Body of pancreas (tissue), 4 donors: Measurements from ENCODE around the gene CRIM1. TPM values are rescaled to one million over a fixed set of nuclear protein-coding genes. Genes with fewer than 3 reads are reported as not detected.

ENCODE experiments used
- ATAC-seq: fragments of 150-250 bp; one replicate; pipeline ENCODE4 v1.9.1; 2016
- DNase-seq, 4 donors: peaks; one replicate each; pipeline ENCODE4 v3.0.0-alpha.2; 2019
- H3K27ac ChIP-seq, 4 donors: fragments of 200-600 bp; sonication (generic); 1 replicate in 3 of 4; 2 replicates in 1 of 4; pipeline versions ENCODE4 v1.5.1 to v1.6.1; 2016 to 2019; ENCODE audit warnings: mild to moderate bottlenecking in 1 of 4, mixed read lengths in 1 of 4, moderate library complexity in 1 of 4
- H3K27me3 ChIP-seq, 2 donors: fragments of 200-600 bp; sonication (generic); one replicate each; pipeline ENCODE4 v1.6.0; 2016; ENCODE audit warnings: mild to moderate bottlenecking in 1 of 2
- H3K36me3 ChIP-seq, 2 donors: fragments of 200-600 bp; sonication (generic); replicated peaks in 1 of 2; 2 replicates each; pipeline ENCODE4 v1.5.1; 2016; ENCODE audit warnings: low read depth in 2 of 2; ENCODE audit not compliant: insufficient read depth in 1 of 2
- H3K4me1 ChIP-seq: fragments of 200-600 bp; sonication (generic); one replicate; pipeline ENCODE4 v1.6.0; 2016
- H3K4me3 ChIP-seq, 2 donors: fragments of 200-600 bp; sonication (generic); 1 replicate in 1 of 2; 2 replicates in 1 of 2; pipeline ENCODE4 v1.5.1; 2016 to 2019
- H3K9me3 ChIP-seq, 3 donors: fragments of 200-600 bp; sonication (generic); 1 replicate in 2 of 3; 2 replicates in 1 of 3; pipeline ENCODE4 v1.5.1; 2016
- CTCF ChIP-seq, 7 experiments: fragments of 450-650 bp in 4 of 7; fragments of 200-600 bp in 3 of 7; sonication (generic) in 3 of 7; IDR thresholded peaks; one replicate each; pipeline ENCODE4 v1.5.1; 2016 to 2019; ENCODE audit warnings: antibody characterized with exemption in 7 of 7
- POLR2A ChIP-seq, 3 donors: fragments of 450-650 bp; IDR thresholded peaks; one replicate each; pipeline ENCODE4 v1.6.1; 2016; ENCODE audit warnings: antibody characterized with exemption in 3 of 3, mild to moderate bottlenecking in 2 of 3
- WGBS, 2 donors: methylation state at CpG; one replicate each; pipeline ENCODE4 v1.1.5; 2017; 5-methylcytosine and 5-hydroxymethylcytosine counted together
- intact Hi-C: fragments of 100-400 bp; cut with DNase I; formaldehyde crosslinking; loops from one replicate; pipeline ENCODE4 v1.15.1; 2023
- total RNA-seq, 2 donors: library from RNA; depleted of rRNA; stranded (reverse); fragments of >200 nt; gene quantifications; one replicate each; pipeline ENCODE4 v1.1.0, GENCODE V29; 2016

The CRIM1 gene
- total RNA-seq, 2 donors from 2014 or later: 41.5 to 64.6 TPM

DNA sequence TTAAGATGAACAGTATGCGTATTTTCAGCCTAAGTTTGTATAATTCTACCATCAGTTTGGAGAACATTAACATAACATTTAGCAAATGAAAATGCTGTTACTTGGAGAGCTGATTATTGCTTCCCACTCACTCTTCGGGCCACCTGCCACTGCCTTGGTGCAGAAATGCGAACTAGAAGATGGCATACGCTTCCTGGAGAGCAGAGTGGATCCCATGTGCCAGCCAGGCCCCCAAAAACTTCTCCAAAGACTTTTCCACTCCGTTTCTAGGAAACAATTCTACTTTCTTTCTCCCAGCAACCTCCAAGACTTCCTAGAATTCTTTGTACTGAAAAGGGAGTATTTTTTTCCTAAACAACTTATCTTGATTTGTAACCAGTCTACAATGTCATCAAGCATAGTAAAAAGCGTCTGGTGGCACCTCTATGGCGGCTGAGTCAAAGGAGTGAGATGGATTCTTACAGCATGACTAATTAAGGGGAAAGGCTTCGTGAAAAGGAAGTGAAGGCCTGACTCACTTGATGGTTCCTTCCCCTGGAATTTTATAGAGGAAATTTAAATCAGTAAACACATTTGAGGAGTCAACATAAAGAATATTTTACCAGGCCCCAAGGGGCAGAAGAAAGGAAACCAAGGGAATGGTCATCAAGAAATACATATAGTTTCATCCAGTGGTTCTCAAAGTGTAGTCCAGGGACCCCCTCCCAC, 205.8 kb downstream of the CRIM1 start:
- no peaks in the 10 kb centered on the region for H3K9me3 ChIP-seq
- H3K36me3 ChIP-seq: no peaks in the 10 kb centered on the region
- peaks cover 9% of the 10 kb centered on the region for H3K4me1 ChIP-seq
- H3K27me3 ChIP-seq: no peaks in the 10 kb centered on the region
- intact Hi-C loops: no loop called here
- 78% methylated on average over 8 of the region's 8 CpGs for WGBS, 2 donors
- TF ChIP-seq POLR2A (IDR thresholded peaks at IDR 0.05) (no peak), CTCF (IDR thresholded peaks at IDR 0.05) (no peak)
- H3K4me3 ChIP-seq: no peak overlapping the region
- peak overlapping the region in 3 of 4 donors; percentile 8 to 67 (median 37) for H3K27ac ChIP-seq
- peak; percentile 65 for ATAC-seq
- DNase-seq: peak in 1 of 4 donors; percentile 12

- 92 to 97% methylated on average over 1 of the region's 1 CpG for WGBS, 2 donors
- no peaks in the 10 kb centered on the region for H3K36me3 ChIP-seq
- H3K27me3 ChIP-seq: no peaks in the 10 kb centered on the region
- intact Hi-C loops: no loop called here
- TF ChIP-seq POLR2A (IDR thresholded peaks at IDR 0.05): no peak
- TF ChIP-seq CTCF (IDR thresholded peaks at IDR 0.05): no peak
- H3K27ac ChIP-seq: peak overlapping the region in 3 of 4 donors; percentile 8 to 67 (median 56)
- no peak overlapping the region for H3K4me3 ChIP-seq
- no peaks in the 10 kb centered on the region for H3K9me3 ChIP-seq
- ATAC-seq: no peak
- H3K4me1 ChIP-seq: peaks cover 9% of the 10 kb centered on the region
- no peak for DNase-seq
Measured at GRCh38 chr2:36562240-36562639, 206.7 kb downstream of the CRIM1 start.

GRCh38 chr2:36562973-36563532, 207.5 kb downstream of the CRIM1 start:
- no peak for DNase-seq
- no peaks in the 10 kb centered on the region for H3K27me3 ChIP-seq
- peaks cover 9% of the 10 kb centered on the region for H3K4me1 ChIP-seq
- WGBS, 2 donors: 58 to 61% methylated on average over 3 of the region's 3 CpGs
- intact Hi-C loops: no loop called here
- TF ChIP-seq CTCF (IDR thresholded peaks at IDR 0.05) (no peak), POLR2A (IDR thresholded peaks at IDR 0.05) (no peak)
- peak; percentile 38 for ATAC-seq
- H3K36me3 ChIP-seq: no peaks in the 10 kb centered on the region
- no peaks in the 10 kb centered on the region for H3K9me3 ChIP-seq
- peak overlapping the region in 3 of 4 donors; percentile 39 to 67 (median 56) for H3K27ac ChIP-seq
- no peak overlapping the region for H3K4me3 ChIP-seq

DNA sequence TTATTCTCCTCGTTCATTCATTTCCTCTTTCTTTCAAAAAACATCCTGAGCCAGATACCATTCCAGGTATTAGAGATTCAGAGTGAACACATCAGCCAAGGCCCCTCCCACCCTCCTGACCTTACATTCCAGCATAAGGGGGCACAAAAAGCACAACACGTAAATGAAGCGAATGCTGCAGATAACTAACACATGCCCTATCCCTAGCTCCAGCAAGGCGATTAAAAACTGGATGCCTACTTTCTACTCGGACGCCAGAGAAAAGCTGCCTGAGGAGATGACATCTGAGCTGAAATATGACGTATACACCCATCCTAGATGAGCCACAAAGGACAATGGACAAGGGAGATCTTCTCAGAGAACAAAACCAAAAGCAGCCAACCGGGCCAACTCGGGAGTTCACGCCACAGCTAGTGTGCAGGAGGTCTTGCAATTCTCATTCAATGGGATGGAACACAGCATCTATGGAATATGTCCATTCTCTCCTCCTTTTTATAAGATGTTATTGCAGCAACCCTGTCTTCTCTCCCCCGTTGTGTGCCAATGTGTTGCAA, 208.9 kb downstream of the CRIM1 start:
- Histone ChIP-seq H3K9me3 (no peaks in the 10 kb centered on the region), H3K27ac (no peak overlapping the region), H3K4me1 (peaks cover 21% of the 10 kb centered on the region), H3K36me3 (no peaks in the 10 kb centered on the region), H3K27me3 (no peaks in the 10 kb centered on the region), H3K4me3 (no peak overlapping the region)
- no peak for TF ChIP-seq CTCF (IDR thresholded peaks at IDR 0.05)
- TF ChIP-seq POLR2A (IDR thresholded peaks at IDR 0.05): no peak
- intact Hi-C loops: no loop called here
- 91 to 92% methylated on average over 11 of the region's 11 CpGs for WGBS, 2 donors
- ATAC-seq: no peak
- DNase-seq: no peak
